T1000 (cell line): Measurements from ENCODE around the gene RPL39L.
"Not testable (repeated sequence)": the region's sequence is repeated elsewhere in the genome, so short reads cannot be mapped to it uniquely, and the experiment has no call there.

Source experiments
- DNase-seq: peaks from one replicate; lab custom pipeline; 2025; ENCODE audit warnings: mixed read lengths; lab: John Stamatoyannopoulos, UW

Gene RPL39L

DNA sequence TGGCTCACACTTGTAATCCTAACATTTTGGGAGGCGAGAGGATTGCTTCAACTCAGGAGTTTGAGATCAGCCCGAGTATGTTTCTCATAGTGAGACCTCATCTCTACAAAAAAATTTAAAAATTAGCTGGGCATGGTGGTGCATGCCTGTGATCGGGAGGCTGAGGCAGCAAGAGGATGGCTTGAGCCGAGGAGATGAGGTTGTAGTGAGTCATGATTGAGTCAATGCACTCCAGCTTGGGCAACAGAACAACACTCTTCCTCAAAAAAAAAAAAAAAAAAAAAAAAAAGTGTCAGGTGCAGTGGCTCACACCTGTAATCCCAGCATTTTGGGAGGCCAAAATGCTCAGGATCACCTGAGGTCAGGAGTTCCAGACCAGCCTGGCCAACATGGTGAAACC lies 2.4 kb downstream of the RPL39L start:
- no peak for DNase-seq

DNA sequence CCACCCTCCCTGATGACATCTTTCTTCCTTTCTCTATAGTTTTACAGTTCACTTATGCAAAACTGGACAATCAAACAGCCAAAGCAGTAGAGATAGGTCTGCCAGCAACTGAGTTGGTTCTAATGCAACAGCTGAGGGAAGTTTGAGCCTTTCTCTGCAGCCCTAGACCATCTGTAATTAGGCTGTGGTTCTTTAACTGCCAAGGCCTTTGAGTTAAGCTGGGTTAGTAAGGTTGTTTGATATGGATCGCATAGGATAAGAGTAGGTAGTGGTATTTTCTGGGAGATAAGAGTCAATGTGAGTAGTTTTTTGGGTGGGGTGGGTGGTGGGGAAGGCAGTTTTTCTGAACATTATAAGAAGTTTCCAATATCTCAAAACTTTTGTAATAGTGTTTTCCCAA lies 3.0 kb downstream of the RPL39L start:
- DNase-seq: no peak

DNA sequence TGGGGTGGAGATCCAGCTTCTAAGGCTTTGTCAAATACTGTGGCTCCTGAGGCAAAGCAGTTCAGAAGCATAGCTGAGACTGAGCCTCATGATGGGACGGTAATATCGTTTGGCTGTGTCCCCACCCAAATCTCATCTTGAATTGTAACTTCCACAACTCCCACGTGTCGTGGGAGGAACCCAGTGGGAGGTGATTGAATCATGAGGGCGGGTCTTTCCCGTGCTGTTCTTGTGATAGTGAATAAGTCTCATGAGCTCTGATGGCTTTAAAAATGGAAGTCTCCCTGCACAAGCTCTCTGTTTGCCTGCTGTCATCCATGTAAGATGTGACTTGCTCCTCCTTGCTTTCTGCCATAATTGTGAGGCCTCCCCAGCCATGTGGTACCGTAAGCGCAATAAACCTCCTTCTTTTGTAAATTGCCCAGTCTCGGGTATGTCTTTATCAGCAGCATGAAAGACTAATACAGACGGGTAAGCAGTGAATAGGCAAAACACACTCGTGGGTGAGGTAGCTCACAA lies 4.1 kb downstream of the RPL39L start:
- not testable (repeated sequence) for DNase-seq

- DNase-seq: not testable (repeated sequence)
Observed at GRCh38 chr3:187133181-187133580, 6.1 kb downstream of the RPL39L start.

- DNase-seq: no peak
Observed at GRCh38 chr3:187132666-187133065, 6.6 kb downstream of the RPL39L start.

DNA sequence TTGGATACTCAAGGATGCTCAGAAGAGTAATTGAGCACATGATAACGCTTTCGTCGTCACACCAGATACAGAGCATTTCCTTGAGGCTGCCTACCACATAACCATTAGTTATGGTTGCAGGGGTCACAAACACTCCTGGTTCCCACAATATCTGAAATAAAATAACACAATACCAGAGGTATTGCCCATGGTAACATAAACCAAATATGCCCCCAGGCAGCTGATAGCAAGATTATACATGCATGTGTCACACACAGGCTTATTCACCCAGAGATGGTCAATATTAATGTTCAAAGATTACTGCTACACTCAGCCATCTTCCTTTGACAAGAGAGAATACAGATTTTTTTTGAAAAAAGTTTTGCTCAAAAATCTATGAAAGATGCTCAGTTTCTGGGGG lies 7.3 kb downstream of the RPL39L start:
- DNase-seq: no peak

DNA sequence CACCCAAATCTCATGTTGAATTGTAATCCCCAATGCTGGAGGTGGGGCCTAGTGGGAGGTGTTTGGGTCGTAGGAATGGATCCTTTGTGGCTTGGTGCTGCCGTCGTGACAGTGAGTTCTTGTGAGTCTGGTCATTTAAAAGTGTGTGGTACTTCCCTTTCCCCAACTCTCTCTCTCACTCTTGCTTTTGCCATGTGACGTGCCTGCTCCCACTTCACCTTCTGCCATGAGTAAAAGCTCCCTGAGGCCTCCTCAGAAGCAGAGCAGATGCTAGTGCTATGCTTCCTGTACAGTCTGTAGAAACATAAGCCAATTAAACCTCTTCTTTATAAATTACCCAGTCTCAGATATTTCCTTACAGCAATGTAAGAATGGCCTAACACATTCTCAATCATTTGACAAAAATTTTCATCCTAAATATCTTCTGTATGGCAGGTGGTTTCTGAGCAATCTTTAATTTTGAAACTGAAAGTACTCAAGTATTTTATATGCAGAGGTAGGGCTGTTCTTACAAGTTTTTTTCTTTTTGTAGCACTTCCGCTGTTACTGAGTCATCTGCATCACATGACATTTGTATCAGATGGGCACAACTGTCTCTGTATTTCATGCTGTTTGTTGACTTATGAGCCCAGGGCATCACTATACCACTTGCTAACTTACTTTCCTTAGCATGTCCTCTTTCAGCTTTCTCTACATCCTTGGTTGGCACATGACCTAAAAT lies 8.8 kb downstream of the RPL39L start:
- DNase-seq: no peak

DNA sequence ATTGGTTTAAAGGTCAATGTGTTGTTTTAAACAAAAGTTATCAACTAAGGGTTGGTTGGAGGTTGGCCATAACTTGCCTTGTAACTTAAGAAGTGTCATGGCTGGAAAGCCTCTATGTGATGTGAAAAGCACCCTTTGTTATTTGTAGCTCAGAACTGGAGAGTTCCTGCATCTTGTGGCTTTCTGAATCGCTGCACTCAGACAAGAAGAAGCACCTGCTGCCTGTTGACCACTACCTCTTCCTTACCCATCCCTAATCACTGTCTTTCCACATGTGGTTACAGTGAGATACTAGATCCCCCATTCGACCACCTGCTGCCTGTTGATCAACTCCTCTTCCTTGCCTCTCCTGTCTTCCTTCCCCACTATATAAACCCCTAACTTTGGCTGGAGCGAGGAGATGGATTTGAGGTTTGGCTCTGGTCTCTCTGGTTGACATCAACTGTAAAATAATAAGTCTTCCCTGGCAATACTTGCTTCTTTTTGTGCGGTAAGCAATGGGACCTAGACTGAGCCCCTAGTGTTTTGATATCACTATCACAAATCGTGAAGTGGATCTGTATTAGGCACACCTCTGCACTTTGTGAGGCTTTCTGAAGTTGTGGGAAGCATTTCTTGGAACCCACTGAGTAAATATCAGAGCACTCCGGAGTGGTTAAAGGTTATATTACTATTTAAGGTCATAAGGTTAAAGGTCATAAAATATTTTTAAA lies 13.8 kb downstream of the RPL39L start:
- no peak for DNase-seq

DNA sequence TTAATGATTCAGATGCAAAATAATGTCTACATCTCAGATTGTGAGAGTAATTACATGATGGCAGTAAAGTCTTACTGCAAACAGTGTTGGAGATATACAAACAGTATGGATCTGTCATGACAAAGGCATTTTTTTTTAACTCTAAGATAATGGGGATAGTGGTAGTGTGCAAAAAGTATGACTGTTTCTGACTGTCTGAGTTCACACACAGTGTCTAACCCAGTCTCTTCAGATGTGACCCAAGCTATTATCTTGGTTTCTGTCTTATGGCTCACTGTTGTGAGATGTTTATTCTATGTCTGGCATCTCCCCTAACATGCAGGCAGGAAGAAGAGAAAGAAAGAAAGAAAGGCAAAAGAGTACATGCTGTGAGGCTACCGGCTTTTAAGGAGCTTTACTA lies 17.0 kb downstream of the RPL39L start:
- no peak for DNase-seq

DNA sequence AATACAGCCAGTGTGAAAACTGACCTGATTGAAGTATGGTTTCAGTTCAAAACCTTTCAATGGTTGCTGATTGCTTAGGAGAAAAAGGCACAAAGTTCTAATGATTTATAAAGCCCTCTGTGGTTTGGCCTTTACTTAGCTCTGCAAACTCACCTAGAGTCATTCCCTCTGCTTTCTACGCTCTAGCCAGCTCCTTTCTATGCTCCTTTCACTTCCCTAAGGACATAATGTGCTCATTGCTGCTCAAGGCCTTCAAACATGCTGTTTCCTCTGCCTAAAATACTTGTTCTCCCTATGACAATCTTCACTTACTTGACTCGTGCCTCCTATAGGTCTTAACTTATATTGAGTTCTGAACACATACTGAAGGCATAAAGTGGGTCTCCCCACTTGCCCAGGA lies 19.0 kb downstream of the RPL39L start:
- DNase-seq: no peak

GRCh38 chr3:187114511-187114910 lies 24.8 kb downstream of the RPL39L start:
- no peak for DNase-seq

GRCh38 chr3:187112934-187113793 lies 26.1 kb downstream of the RPL39L start:
- no peak for DNase-seq

DNA sequence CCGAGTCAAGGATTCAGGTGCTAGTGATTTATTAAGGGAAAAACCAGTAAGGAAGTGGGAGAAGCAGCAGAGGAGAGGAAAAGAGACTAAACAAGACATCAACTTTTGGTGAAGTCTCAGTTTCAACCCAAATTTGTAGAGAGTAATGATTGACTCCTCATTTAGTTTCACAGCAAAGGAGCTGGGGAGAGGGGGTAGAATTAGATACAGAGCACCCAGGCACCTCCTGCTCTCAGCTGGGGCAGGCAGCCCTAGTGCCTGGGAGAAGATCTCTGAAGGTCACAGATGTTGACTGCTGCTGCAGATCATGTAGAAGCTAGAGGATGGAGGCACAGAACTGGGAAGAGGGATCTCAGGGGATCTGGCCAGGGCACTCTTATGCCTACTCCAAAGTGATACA lies 29.1 kb downstream of the RPL39L start:
- DNase-seq: no peak

DNA sequence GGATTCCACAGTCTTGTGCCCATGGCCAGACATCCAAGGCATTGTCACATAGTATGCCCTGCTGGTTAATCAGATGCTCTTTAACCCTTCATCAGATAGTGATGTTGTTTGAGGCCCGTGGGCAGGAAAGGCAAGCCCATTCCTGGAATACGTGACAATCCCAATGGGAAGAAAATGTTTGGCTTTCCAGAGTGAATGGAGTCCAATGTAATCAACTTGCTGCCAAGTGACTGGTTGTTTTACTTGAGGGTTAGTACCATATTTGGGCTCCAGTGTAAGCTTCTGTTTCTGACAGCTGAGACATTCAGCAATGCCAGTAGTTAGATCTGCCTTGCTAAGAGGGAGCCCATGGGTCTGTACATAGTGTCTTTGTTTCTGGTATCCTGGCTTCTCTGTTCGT lies 31.3 kb downstream of the RPL39L start:
- DNase-seq: no peak

DNA sequence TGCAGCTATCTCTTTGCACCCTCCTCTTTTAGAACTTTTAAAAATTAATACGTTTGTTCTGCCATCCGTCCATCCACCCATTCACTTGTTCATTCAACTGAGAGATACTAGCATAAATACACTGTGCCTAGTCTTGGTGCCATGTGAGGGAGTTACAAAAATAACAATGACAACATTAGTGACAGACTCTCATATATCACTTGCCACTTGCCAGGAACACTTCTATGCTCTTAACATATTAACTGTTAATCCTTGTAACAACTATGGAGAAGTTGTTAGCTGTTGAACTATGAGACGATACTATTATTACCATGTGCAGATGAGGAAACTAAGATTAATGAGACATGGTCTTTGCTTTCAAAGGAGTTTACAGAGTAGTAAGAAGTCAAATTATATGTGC lies 33.6 kb downstream of the RPL39L start:
- DNase-seq: no peak

DNA sequence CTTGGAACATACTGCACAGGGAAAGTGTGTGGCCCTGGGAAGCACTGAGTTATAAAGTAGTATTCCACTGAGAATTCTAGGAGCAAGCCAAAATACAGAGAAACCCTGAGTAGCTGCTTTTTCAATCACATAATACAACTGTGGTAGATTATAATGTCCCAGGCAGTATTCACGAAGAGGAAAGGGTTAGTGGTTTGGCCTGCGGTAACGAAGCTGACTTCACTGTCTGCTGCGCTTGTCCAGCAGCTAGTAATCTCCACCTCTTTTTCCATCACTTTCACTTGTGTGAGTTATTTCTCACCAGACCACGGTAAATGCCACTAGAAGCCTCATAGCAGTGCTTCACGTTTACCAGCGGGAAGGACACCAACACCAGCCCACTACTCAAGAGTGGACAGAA lies 34.4 kb downstream of the RPL39L start:
- no peak for DNase-seq

DNA sequence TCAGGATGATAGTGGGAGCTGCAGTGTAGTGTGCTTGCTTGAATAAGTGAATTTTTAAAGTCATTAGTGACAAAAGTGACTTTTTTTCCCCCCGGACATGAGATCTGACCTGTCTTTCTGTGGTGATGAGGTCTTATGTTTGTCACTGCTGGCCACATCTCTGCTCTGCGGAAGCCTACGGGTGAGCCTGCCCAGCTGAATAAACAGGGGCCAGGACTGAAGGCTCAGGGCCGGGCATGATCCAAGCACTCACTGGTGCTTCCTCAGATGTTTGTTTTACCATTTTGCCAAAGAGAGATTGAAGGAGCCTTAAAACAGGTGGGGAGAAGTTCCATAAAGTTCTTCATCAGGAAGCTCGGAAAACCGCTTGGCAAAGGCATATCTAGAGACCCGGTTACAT lies 35.0 kb downstream of the RPL39L start:
- no peak for DNase-seq

DNA sequence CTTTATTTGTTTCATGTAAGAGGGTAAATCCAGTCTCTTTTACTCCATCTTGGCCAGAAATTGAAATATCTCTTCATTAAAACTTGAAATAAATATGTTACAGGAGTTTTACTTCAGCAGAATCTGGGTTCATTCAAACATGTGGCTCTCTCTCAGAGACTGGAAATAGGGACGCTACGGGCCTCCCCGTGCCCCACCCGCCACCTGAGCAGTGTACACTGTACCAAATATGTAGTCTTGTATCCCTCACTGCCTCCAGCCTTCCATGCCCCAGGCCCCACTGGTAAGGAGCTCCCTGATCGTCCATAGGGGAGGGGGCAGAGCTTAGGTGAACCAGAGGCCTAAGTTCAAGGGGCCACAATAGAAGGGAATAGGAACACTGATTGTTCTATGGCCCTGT lies 36.0 kb downstream of the RPL39L start:
- DNase-seq: no peak

GRCh38 chr3:187102073-187102634 lies 37.1 kb downstream of the RPL39L start:
- no peak for DNase-seq

DNA sequence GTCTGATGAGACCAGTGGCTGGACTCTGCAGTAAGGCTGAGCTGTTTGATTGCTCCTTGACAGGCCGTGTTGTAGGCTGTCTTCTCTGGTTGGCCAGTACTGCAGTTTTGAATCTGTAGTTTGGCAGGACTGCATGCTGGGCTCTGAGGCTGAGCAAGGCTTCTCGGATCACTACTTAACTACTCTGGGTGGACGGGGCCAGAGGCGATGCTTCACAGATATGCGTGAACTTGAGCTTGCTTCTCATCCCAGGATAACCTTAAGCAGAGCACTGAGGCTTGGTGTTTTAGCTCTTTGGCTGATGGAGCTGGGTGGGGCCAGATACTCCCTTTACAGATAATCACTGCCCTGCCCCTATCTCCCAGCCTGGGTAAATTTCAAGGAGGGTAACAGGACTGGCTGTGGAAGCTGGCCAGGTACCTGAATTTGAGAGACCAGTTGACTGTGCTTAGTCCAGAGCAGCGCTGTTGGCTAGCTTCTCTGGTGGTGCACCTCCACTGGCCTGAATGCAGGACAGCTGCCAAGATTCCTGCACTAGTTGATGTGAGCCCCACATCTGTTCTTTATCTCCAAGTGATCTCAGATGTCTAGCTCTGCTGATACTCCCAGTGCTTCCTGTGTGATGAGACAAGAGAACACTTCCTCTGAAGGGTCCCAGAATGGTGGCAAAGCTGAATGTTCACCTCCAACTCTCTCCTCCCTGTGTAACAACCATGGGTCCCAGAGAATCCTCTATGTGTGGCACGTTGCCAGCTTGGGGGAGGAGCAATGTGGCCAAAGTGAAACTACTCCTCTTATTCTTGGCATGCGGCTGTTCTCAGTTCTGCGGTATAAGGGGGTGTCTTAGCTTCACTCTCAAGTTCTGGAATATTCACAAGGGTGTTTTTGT lies 37.9 kb downstream of the RPL39L start:
- no peak for DNase-seq

DNA sequence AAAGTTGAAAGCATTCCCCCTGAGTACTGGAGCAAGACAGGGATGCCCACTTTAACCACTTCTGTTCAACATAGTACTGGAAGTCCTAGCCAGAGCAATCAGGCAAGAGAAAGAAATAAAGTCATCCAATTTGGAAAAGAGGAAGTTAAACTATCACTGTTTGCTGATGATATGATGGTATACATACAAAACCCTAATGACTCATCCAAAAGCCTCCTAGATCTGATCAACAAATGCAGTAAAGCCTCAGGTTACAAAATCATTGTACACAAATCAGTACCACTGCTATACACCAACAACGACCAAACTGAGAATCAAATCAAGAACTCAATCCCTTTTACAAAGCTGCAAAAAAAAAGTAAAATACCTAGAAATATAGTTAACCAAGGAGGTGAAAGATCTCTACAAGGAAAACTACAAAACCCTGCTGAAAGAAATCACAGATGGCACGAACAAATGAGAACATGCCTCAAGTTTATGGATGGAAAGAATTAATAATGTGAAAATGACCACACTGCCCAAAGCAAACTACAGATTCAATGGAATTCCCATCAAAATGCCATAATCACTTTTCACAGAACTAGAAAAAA lies 40.3 kb downstream of the RPL39L start:
- DNase-seq: no peak
